Fibroblast of lung (primary cell): ENCODE results near the gene SNX18.

Experiments used
- CTCF ChIP-seq, 2 donors: IDR thresholded peaks in 1 of 2; conservative IDR thresholded peaks in 1 of 2; 1 replicate in 1 of 2; 2 replicates in 1 of 2; pipeline ENCODE4 v1.5.1; 2011 to 2012; ENCODE audit warnings: low read length in 2 of 2, control low read depth in 1 of 2, inconsistent platforms in 1 of 2, low read depth in 1 of 2, mild to moderate bottlenecking in 1 of 2
- EZH2 ChIP-seq: IDR thresholded peaks from 2 replicates; pipeline ENCODE4 v1.5.1; 2012; ENCODE audit warnings: low read length, control low read depth, mild to moderate bottlenecking; ENCODE audit errors: missing control alignments

GRCh38 chr5:54495027-54495426, 22.5 kb upstream of the SNX18 start:
- TF ChIP-seq CTCF (conservative IDR thresholded peaks at IDR 0.05 in 1 of 2, IDR thresholded peaks at IDR 0.05 in 1 of 2; ENCODE audit: low read depth in 1 of 2, low read length in 2 of 2), result no peak
- no peak for TF ChIP-seq EZH2
